Thoracic aorta (tissue), 2 donors: ENCODE measurements around the gene PWWP2B. TPM values are rescaled to one million over a fixed set of nuclear protein-coding genes. Genes with fewer than 3 reads are reported as not detected.

Experiments
- ATAC-seq: fragments of 150-250 bp; one replicate; pipeline ENCODE4 v1.8.0; 2017; ENCODE audit warnings: low read depth; ENCODE audit not compliant: insufficient number of reproducible peaks, low FRiP score
- DNase-seq: peaks from one replicate; pipeline ENCODE4 v3.0.0-alpha.2; 2020; ENCODE audit warnings: low spot score
- H3K27ac ChIP-seq, 2 donors: fragments of 200-600 bp; sonication (generic); 1 replicate in 1 of 2; 2 replicates in 1 of 2; pipeline ENCODE4 v1.5.1; 2016; ENCODE audit warnings: mild to moderate bottlenecking in 2 of 2, moderate library complexity in 2 of 2
- H3K27me3 ChIP-seq: fragments of 200-600 bp; sonication (generic); replicated peaks from 2 replicates; pipeline ENCODE4 v1.6.0; 2016; ENCODE audit warnings: mild to moderate bottlenecking; ENCODE audit not compliant: insufficient read depth
- H3K36me3 ChIP-seq: fragments of 200-600 bp; sonication (generic); one replicate; pipeline ENCODE4 v1.5.1; 2016
- H3K4me1 ChIP-seq, 2 donors: fragments of 200-600 bp; sonication (generic); 1 replicate in 1 of 2; 2 replicates in 1 of 2; pipeline versions ENCODE4 v1.5.1 to v1.6.0; 2016; ENCODE audit warnings: low read depth in 2 of 2, mild to moderate bottlenecking in 1 of 2; ENCODE audit not compliant: control insufficient read depth in 1 of 2
- H3K4me3 ChIP-seq: fragments of 200-600 bp; sonication (generic); 2 replicates; pipeline ENCODE4 v1.5.1; 2016; ENCODE audit warnings: mild to moderate bottlenecking
- H3K9me3 ChIP-seq: fragments of 200-600 bp; sonication (generic); 2 replicates; pipeline ENCODE4 v1.5.1; 2016
- CTCF ChIP-seq: fragments of 200-600 bp; sonication (generic); IDR thresholded peaks from one replicate; pipeline ENCODE4 v1.5.1; 2019; ENCODE audit warnings: antibody characterized with exemption
- total RNA-seq, 2 donors: library from RNA; depleted of rRNA; stranded (reverse); fragments of >200 nt; gene quantifications; one replicate each; pipeline versions ENCODE4 v1.1.0 to v1.2.3, GENCODE V29; 2016

The PWWP2B gene
- total RNA-seq, 2 donors from 2014 or later, result 5.3 to 7.8 TPM

- Histone ChIP-seq H3K27ac (no peak overlapping the region), H3K4me1 (no peaks in the 10 kb centered on the region), H3K4me3 (no peak overlapping the region), H3K27me3 (no peaks in the 10 kb centered on the region), H3K9me3 (no peaks in the 10 kb centered on the region), H3K36me3 (peaks cover 5% of the 10 kb centered on the region)
- no peak for ATAC-seq
- TF ChIP-seq CTCF, result no peak
- no peak for DNase-seq
Measured at GRCh38 chr10:132405463-132405991, 8.5 kb downstream of the PWWP2B start.

GRCh38 chr10:132406181-132406580, 9.2 kb downstream of the PWWP2B start:
- no peaks in the 10 kb centered on the region for H3K9me3 ChIP-seq

GRCh38 chr10:132406750-132407149, 9.8 kb downstream of the PWWP2B start:
- peaks cover 4 to 9% of the 10 kb centered on the region in 2 donors for H3K4me1 ChIP-seq
- no peak overlapping the region for H3K27ac ChIP-seq

More at GRCh38 chr10:132406181-132406580, 9.2 kb downstream of the PWWP2B start:
- peaks cover 5% of the 10 kb centered on the region for H3K36me3 ChIP-seq
- H3K4me1 ChIP-seq, result peaks cover 1 to 3% of the 10 kb centered on the region in 2 donors
- H3K27me3 ChIP-seq, result no peaks in the 10 kb centered on the region
- no peak for TF ChIP-seq CTCF
- DNase-seq (no peak), ATAC-seq (no peak)
- no peak overlapping the region for H3K4me3 ChIP-seq
- H3K27ac ChIP-seq, result no peak overlapping the region

DNA sequence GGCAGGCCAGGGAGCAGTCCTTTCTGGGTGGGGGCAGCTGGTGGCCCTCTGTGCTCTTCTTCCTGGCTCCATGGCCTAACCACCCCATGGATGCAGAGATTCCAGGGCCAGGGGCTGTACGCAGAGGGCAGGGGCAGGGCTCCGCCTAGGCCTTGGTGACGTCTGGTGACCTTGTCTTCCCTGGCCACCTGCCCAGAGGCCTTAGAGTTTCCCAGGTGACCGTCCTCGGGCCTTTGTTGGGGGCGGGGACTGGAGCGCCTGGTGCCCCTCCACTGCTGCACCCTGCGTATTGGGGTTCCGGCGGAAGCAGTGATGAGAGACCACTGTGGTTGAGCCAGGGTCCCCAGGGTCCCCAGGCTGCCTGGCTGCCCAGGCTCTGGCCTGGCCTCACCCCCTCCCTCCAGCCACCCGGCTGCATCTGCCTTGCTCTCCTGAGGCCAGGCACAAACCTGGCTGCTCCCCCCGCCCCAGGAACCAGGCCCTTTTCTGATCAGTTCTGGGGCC, 10.3 kb downstream of the PWWP2B start:
- no peaks in the 10 kb centered on the region for H3K9me3 ChIP-seq
- no peak overlapping the region for H3K4me3 ChIP-seq
- H3K36me3 ChIP-seq, result peaks cover 5% of the 10 kb centered on the region
- ATAC-seq, result no peak
- no peak for DNase-seq
- H3K4me1 ChIP-seq, result peaks cover 6 to 13% of the 10 kb centered on the region in 2 donors
- no peak for TF ChIP-seq CTCF
- H3K27me3 ChIP-seq, result no peaks in the 10 kb centered on the region
- no peak overlapping the region for H3K27ac ChIP-seq

More at GRCh38 chr10:132406750-132407149, 9.8 kb downstream of the PWWP2B start:
- DNase-seq, result no peak
- Histone ChIP-seq H3K4me3 (no peak overlapping the region), H3K36me3 (peaks cover 5% of the 10 kb centered on the region), H3K27me3 (no peaks in the 10 kb centered on the region), H3K9me3 (no peaks in the 10 kb centered on the region)
- no peak for ATAC-seq
- TF ChIP-seq CTCF, result no peak

- ATAC-seq, result no peak
- Histone ChIP-seq H3K4me3 (no peak overlapping the region), H3K9me3 (no peaks in the 10 kb centered on the region), H3K4me1 (peaks cover 6 to 13% of the 10 kb centered on the region in 2 donors), H3K27me3 (no peaks in the 10 kb centered on the region), H3K27ac (no peak overlapping the region), H3K36me3 (peaks cover 5% of the 10 kb centered on the region)
- no peak for TF ChIP-seq CTCF
- DNase-seq, result no peak
Measured at GRCh38 chr10:132407846-132408278, 10.9 kb downstream of the PWWP2B start.
